Activated CD4-positive, alpha-beta T cell treated with anti-CD3 and anti-CD28 coated beads, Interleukin-2, amount 50 U/mL, for 16 hours (primary cell): ENCODE data around the gene TCERG1L.

Experiments
- DNase-seq: peaks from one replicate; pipeline ENCODE4 v3.0.0-alpha.2; 2020

TCERG1L gene

GRCh38 chr10:131093795-131094366 is 217.6 kb downstream of the TCERG1L start:
- DNase-seq = no peak

GRCh38 chr10:131093346-131093745 is 218.2 kb downstream of the TCERG1L start:
- DNase-seq = no peak

GRCh38 chr10:131092876-131093275 is 218.6 kb downstream of the TCERG1L start:
- no peak for DNase-seq

GRCh38 chr10:131092386-131092785 is 219.1 kb downstream of the TCERG1L start:
- DNase-seq = no peak

- DNase-seq = no peak
These were observed 219.8 kb downstream of the TCERG1L start for GRCh38 chr10:131091682-131092081.

- DNase-seq = no peak
These were observed 220.5 kb downstream of the TCERG1L start for GRCh38 chr10:131090761-131091661.

- DNase-seq = no peak
These were observed 221.7 kb downstream of the TCERG1L start for GRCh38 chr10:131089861-131090260.

GRCh38 chr10:131089150-131089549 is 222.4 kb downstream of the TCERG1L start:
- DNase-seq = no peak

GRCh38 chr10:131088619-131089018 is 222.9 kb downstream of the TCERG1L start:
- no peak for DNase-seq

GRCh38 chr10:131087464-131088215 is 223.9 kb downstream of the TCERG1L start:
- DNase-seq = no peak

- DNase-seq = no peak
These were observed 225.0 kb downstream of the TCERG1L start for GRCh38 chr10:131086511-131086910.

GRCh38 chr10:131086094-131086493 is 225.4 kb downstream of the TCERG1L start:
- DNase-seq = no peak

GRCh38 chr10:131085091-131085860 is 226.2 kb downstream of the TCERG1L start:
- no peak for DNase-seq

GRCh38 chr10:131084791-131085090 is 226.8 kb downstream of the TCERG1L start:
- no peak for DNase-seq

GRCh38 chr10:131083915-131084790 is 227.4 kb downstream of the TCERG1L start:
- DNase-seq = no peak

- no peak for DNase-seq
These were observed 228.5 kb downstream of the TCERG1L start for GRCh38 chr10:131082991-131083481.

- no peak for DNase-seq
These were observed 229.2 kb downstream of the TCERG1L start for GRCh38 chr10:131082201-131082850.

- DNase-seq = no peak
These were observed 229.7 kb downstream of the TCERG1L start for GRCh38 chr10:131081786-131082185.

- peak; percentile 39 for DNase-seq
These were observed 230.1 kb downstream of the TCERG1L start for GRCh38 chr10:131081376-131081775.

GRCh38 chr10:131080571-131080970 is 230.9 kb downstream of the TCERG1L start:
- no peak for DNase-seq

GRCh38 chr10:131079314-131079713 is 232.2 kb downstream of the TCERG1L start:
- no peak for DNase-seq
